SU-DHL-6 (cell line): ENCODE data around the gene FSIP1.

Experiments used
- H2AFZ ChIP-seq: fragments of 200-600 bp; sonication (generic); 2 replicates; pipeline ENCODE4 v1.6.1; 2014; ENCODE audit warnings: low read depth, mild to moderate bottlenecking, moderate library complexity, mixed read lengths, antibody characterized with exemption, low read length; ENCODE audit not compliant: severe bottlenecking
- H3F3A ChIP-seq: fragments of 200-600 bp; shearing (Covaris generic); 2 replicates; pipeline ENCODE4 v1.6.0; 2016; ENCODE audit warnings: antibody characterized with exemption, mild to moderate bottlenecking; ENCODE audit not compliant: insufficient read depth
- H3K27ac ChIP-seq: fragments of 200-600 bp; sonication (generic); 2 replicates; pipeline ENCODE4 v1.5.1; 2016; ENCODE audit warnings: low read depth, mild to moderate bottlenecking, low read length, moderate library complexity, mixed read lengths
- H3K27me3 ChIP-seq: fragments of 200-600 bp; sonication (generic), shearing (Covaris generic); 2 replicates; pipeline ENCODE4 v1.6.0; 2014; ENCODE audit warnings: mild to moderate bottlenecking, low read length
- H3K36me3 ChIP-seq: fragments of 200-600 bp; sonication (generic); 2 replicates; pipeline ENCODE4 v1.6.1; 2014; ENCODE audit warnings: mild to moderate bottlenecking, low read length, mixed read lengths
- H3K4me2 ChIP-seq: fragments of 300-600, 200-600 bp; shearing (Covaris generic), sonication (generic); 2 replicates; pipeline ENCODE4 v1.6.0; 2014; ENCODE audit warnings: low read length, low read depth, mild to moderate bottlenecking; ENCODE audit not compliant: poor library complexity, severe bottlenecking
- H3K4me3 ChIP-seq: fragments of 200-600 bp; sonication (generic); 2 replicates; pipeline ENCODE4 v1.5.1; 2014; ENCODE audit warnings: antibody characterized with exemption, low read length, mild to moderate bottlenecking, mixed read lengths; ENCODE audit not compliant: insufficient read depth, poor library complexity, severe bottlenecking
- H3K79me2 ChIP-seq: fragments of 200-600 bp; sonication (generic); 2 replicates; pipeline ENCODE4 v1.6.1; 2014; ENCODE audit warnings: mild to moderate bottlenecking, low read length, moderate library complexity; ENCODE audit not compliant: insufficient read depth
- H3K9ac ChIP-seq: fragments of 200-600 bp; sonication (generic); 2 replicates; pipeline ENCODE4 v1.7.0; 2014; ENCODE audit warnings: mild to moderate bottlenecking, low read length
- H3K9me2 ChIP-seq: fragments of 200-600 bp; sonication (generic); replicated peaks from 2 replicates; pipeline ENCODE4 v1.6.1; 2014; ENCODE audit warnings: low read length; ENCODE audit not compliant: insufficient read depth
- H3K9me3 ChIP-seq: fragments of 200-600 bp; sonication (generic); 2 replicates; pipeline ENCODE4 v1.6.1; 2014; ENCODE audit warnings: low read length, mixed read lengths; ENCODE audit not compliant: insufficient read depth
- H4K20me1 ChIP-seq: fragments of 200-600 bp; sonication (generic); 2 replicates; pipeline ENCODE4 v1.6.1; 2014; ENCODE audit warnings: low read depth, mild to moderate bottlenecking, antibody characterized with exemption, low read length, moderate library complexity, mixed read lengths
- CTCF ChIP-seq: fragments of 200-600 bp; sonication (generic); IDR thresholded peaks from one replicate; pipeline ENCODE4 v1.5.1; 2017; ENCODE audit warnings: antibody characterized with exemption, mild to moderate bottlenecking, low read length, moderate library complexity; ENCODE audit not compliant: insufficient read depth, poor library complexity, severe bottlenecking
- EZH2phosphoT487 ChIP-seq: fragments of 200-600 bp; sonication (generic), shearing (Covaris generic); conservative IDR thresholded peaks from 2 replicates; pipeline ENCODE4 v1.6.1; 2018; ENCODE audit warnings: mild to moderate bottlenecking, antibody characterized with exemption, low read length, moderate library complexity, mixed read lengths

FSIP1 gene

GRCh38 chr15:39752991-39753390, 29.6 kb downstream of the FSIP1 start:
- H3K9ac ChIP-seq = no peak overlapping the region
- no peaks in the 10 kb centered on the region for H3K36me3 ChIP-seq
- no peaks in the 10 kb centered on the region for H3K9me3 ChIP-seq
- no peak overlapping the region for H3K27ac ChIP-seq
- H3K4me2 ChIP-seq = no peak overlapping the region
- no peak overlapping the region for H3K4me3 ChIP-seq
- H4K20me1 ChIP-seq = no peaks in the 10 kb centered on the region
- H3K9me2 ChIP-seq = no peaks in the 10 kb centered on the region
- TF ChIP-seq EZH2phosphoT487 (no peak), CTCF (no peak)
- H3K27me3 ChIP-seq = no peaks in the 10 kb centered on the region
- H2AFZ ChIP-seq = no peak overlapping the region
- no peaks in the 10 kb centered on the region for H3K79me2 ChIP-seq
- no peaks in the 10 kb centered on the region for H3F3A ChIP-seq

GRCh38 chr15:39752246-39752645, 30.4 kb downstream of the FSIP1 start:
- H3K4me3 ChIP-seq = no peak overlapping the region
- H3K27me3 ChIP-seq = no peaks in the 10 kb centered on the region
- no peak overlapping the region for H3K9ac ChIP-seq
- no peaks in the 10 kb centered on the region for H4K20me1 ChIP-seq
- H2AFZ ChIP-seq = no peak overlapping the region
- H3F3A ChIP-seq = no peaks in the 10 kb centered on the region
- H3K9me2 ChIP-seq = no peaks in the 10 kb centered on the region
- H3K36me3 ChIP-seq = no peaks in the 10 kb centered on the region
- no peaks in the 10 kb centered on the region for H3K9me3 ChIP-seq
- TF ChIP-seq CTCF (no peak), EZH2phosphoT487 (no peak)
- H3K4me2 ChIP-seq = no peak overlapping the region
- no peak overlapping the region for H3K27ac ChIP-seq
- H3K79me2 ChIP-seq = no peaks in the 10 kb centered on the region

- no peak overlapping the region for H3K27ac ChIP-seq
These were observed 34.4 kb downstream of the FSIP1 start for GRCh38 chr15:39748276-39748675.

More at GRCh38 chr15:39748276-39748675, 34.4 kb downstream of the FSIP1 start:
- H3K79me2 ChIP-seq = no peaks in the 10 kb centered on the region
- H3K4me3 ChIP-seq = no peak overlapping the region
- H4K20me1 ChIP-seq = no peaks in the 10 kb centered on the region
- H3K27me3 ChIP-seq = no peaks in the 10 kb centered on the region
- H3F3A ChIP-seq = no peaks in the 10 kb centered on the region
- no peaks in the 10 kb centered on the region for H3K9me2 ChIP-seq
- H3K9ac ChIP-seq = no peak overlapping the region
- no peak for TF ChIP-seq EZH2phosphoT487
- no peak for TF ChIP-seq CTCF
- H3K36me3 ChIP-seq = no peaks in the 10 kb centered on the region
- no peak overlapping the region for H2AFZ ChIP-seq
- H3K9me3 ChIP-seq = no peaks in the 10 kb centered on the region
- H3K4me2 ChIP-seq = no peak overlapping the region
